Fibroblast of pulmonary artery (primary cell): ENCODE measurements around the gene FOXP4.
A peak's percentile ranks its signal among the peaks of the same experiment; 100 is the strongest.

Experiments
- DNase-seq: peaks from one replicate; pipeline ENCODE4 v3.0.0-alpha.2; 2010; ENCODE audit warnings: low read depth
- H3K4me3 ChIP-seq: replicated peaks from 2 replicates; pipeline ENCODE4 v1.5.1; 2011; ENCODE audit warnings: low read depth, mild to moderate bottlenecking, control low read depth, low read length, moderate library complexity
- CTCF ChIP-seq: IDR thresholded peaks from 2 replicates; pipeline ENCODE4 v1.5.1; 2011; ENCODE audit warnings: mild to moderate bottlenecking, control low read depth, low read length, inconsistent platforms; ENCODE audit errors: missing control alignments

Gene FOXP4

GRCh38 chr6:41546866-41547798, 951 bp downstream of the FOXP4 start:
- peak; percentile 51 for DNase-seq
- TF ChIP-seq CTCF, result no peak

DNA sequence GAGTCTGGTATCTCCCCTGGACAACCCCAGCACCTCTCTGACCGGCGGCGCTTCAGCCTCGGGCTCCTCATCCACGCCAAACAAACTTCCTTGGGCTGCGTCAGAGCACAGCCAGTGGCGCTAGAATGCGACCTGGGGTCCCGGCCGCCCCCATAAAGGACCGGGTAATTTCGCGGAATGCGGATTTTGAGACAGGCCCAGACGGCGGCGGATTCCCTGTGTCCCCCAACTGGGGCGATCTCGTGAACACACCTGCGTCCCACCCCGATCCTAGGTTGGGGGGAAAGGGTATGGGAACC, 1.6 kb downstream of the FOXP4 start:
- TF ChIP-seq CTCF, result no peak
- DNase-seq, result no peak
- H3K4me3 ChIP-seq, result peak overlapping the region; percentile 80

More at GRCh38 chr6:41546866-41547798, 951 bp downstream of the FOXP4 start:
- H3K4me3 ChIP-seq, result peak overlapping the region; percentile 80

DNA sequence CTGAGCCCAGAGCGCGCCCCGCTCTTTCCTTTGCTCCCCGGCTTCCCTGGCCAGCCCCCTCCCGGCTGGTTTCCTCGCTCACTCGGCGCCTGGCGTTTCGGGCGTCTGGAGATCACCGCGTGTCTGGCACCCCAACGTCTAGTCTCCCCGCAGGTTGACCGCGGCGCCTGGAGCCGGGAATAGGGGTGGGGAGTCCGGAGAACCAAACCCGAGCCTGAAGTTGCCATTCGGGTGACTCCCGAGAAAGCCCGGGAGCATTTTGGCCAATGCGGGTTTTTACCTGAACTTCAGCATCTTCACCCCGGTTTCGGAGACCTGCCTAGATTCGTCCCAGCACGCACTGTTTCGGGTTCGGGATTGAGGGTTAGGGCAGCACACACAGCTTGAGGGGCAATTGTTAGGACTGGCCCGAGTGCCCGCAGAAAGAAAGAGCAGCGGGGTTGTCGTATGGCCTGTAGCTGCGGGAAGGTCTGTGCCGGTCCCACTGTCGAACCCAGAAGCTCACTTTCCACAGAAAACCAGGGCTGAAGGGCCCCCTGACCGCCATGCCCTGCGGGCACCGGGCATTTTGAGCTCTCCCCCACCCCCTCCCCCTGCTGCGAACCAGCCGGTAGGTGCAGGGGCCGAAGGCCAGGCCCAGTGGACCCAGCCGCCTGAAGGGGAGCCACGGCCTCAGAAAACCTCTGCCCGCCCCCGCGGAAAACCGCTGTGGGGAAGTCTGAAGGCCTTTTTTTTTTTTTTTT, 2.1 kb downstream of the FOXP4 start:
- H3K4me3 ChIP-seq, result peak overlapping the region; percentile 80
- DNase-seq, result no peak
- no peak for TF ChIP-seq CTCF

- no peak for TF ChIP-seq CTCF
- DNase-seq, result no peak
- no peak overlapping the region for H3K4me3 ChIP-seq
Measured at GRCh38 chr6:41548841-41549642, 2.9 kb downstream of the FOXP4 start.

DNA sequence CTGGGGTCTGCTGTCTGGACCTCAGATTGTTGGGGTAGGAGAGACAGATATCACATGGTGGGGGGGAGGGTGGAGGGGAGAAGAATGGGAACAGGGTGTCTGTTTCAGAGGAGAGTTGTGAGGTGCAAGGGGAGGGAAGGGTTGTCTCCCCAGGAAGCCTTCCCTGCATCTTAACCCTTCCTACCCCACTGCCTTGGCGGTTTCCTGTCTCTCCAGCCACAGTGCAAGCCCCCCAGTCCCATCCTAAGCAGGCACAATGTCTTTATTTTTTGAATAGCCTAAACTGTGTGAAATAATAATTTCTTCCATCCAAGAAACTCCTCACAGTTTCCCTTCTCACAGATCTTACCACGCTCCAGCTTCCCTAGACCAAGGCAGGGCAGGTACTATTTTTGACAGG, 3.5 kb downstream of the FOXP4 start:
- DNase-seq, result no peak
- no peak overlapping the region for H3K4me3 ChIP-seq
- no peak for TF ChIP-seq CTCF

GRCh38 chr6:41551086-41551700, 5.0 kb downstream of the FOXP4 start:
- H3K4me3 ChIP-seq, result no peak overlapping the region
- no peak for TF ChIP-seq CTCF

More at GRCh38 chr6:41551086-41551700, 5.0 kb downstream of the FOXP4 start:
- no peak for DNase-seq
